Endometrial microvascular endothelial cells (primary cell): ENCODE measurements around the gene KRT33A. TPM values are rescaled to one million over a fixed set of nuclear protein-coding genes. Genes with fewer than 3 reads are reported as not detected.

Experiments
- in situ Hi-C: cut with HindIII; loops from 2 replicates; pipeline ENCODE4 v1.10.0; 2017; ENCODE audit warnings: low sequenced_read_pairs, low pct_unique_long_range_greater_than_20kb; ENCODE audit errors: inconsistent ontology term
- total RNA-seq: library from RNA; depleted of rRNA; stranded (reverse); fragments of >200 nt; gene quantifications from one replicate; pipeline ENCODE4 v1.2.3, GENCODE V29; 2015; ENCODE audit errors: inconsistent ontology term

Gene KRT33A
- total RNA-seq, 1 donor from 2014 or later, result not detected

DNA sequence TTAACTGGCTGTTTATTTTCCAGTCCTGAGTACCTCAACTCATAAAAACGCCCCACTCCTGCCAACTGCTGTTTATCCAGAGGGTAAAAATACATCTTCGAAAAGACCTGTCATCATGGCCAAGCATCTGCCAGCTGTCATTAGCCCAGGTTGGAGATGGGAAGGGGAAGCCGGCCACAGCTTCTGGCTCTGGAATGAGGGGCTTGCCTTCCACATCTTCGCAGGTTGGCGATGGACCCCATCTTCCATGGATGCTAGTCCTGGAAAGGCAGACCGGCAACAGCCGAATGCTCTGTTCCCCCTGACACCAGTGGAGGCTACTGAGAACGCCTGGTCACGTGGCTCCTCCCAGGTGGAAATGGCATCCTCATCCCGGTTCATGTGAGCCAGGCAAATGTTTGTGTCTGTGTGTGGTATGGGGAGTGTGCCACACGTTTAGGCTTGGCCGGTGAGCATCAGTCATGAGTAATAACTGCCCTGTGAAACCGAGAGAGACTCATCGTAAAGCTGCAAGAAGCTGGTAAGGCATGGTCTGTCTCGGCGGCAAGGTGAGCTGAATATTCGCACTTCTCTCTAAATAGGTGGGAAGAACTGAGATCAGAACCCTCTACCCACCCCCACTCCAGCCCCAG is 34.7 kb downstream of the KRT33A start:
- in situ Hi-C loops, result no loop called here

DNA sequence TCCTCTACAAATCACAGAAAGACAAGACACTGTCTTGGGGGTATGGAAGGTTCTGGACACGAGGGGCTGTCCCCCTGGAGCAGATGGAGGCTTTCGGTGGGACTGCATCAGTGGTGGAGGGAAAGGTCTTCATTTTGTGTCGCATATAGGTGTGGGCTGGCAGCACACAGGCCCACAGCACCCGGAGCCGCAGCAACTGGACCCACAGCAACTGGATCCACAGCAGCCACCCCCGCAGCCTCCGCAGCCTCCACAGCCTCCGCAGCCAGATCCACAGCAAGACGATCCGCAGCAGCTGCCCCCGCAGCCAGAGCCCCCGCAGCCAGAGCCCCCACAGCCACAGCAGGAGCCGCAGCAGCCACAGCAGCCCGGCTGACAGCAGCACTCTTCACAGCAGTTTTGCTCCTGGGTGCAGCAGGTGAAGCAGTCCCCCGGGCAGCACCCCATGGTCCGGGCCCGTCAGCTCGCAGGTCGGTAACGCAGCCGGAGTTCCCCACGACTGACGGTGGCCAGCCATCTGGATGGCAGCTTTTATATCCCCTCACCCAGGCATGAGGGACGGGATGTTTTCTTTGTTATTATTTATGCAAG is 35.3 kb downstream of the KRT33A start, which contains the start of gene KRTAP17-1:
Gene KRTAP17-1, minus strand, starts transcription at position 507 of the 591 bp plus-strand sequence. Its CDS starts 60 bp downstream, at position 447.
- in situ Hi-C loops, result no loop called here

- in situ Hi-C loops, result no loop called here
Measured at GRCh38 chr17:41311111-41311510, 39.5 kb downstream of the KRT33A start.

DNA sequence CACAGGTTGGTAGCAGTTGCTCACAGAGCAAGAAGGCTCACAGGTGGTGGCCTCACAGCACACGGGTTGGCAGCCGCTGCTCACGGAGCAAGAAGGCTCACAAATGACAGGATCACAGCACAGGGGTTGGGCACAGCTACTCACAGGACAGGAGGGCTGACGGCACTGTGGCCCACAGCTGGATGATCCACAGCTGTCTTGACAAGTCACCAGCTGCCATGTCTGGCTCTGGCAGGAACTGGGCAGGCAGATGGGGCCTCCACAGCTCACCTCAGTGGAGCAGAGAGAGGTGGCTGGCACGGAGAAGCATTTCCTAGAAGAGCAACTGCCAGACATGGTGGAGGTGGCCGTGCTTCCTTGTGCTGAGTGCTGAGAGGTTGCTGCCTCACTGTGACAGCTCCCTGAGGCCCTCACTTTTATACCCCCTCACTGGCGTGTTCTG is 41.7 kb downstream of the KRT33A start, which contains the start of gene KRTAP16-1:
Gene KRTAP16-1, minus strand, starts transcription at position 392 of the 442 bp plus-strand sequence. Its CDS starts 56 bp downstream, at position 336.
- in situ Hi-C loops, result no loop called here

- in situ Hi-C loops, result no loop called here
Measured at GRCh38 chr17:41308251-41308917, 42.2 kb downstream of the KRT33A start.

- in situ Hi-C loops, result no loop called here
Measured at GRCh38 chr17:41307647-41308046, 43.0 kb downstream of the KRT33A start.

DNA sequence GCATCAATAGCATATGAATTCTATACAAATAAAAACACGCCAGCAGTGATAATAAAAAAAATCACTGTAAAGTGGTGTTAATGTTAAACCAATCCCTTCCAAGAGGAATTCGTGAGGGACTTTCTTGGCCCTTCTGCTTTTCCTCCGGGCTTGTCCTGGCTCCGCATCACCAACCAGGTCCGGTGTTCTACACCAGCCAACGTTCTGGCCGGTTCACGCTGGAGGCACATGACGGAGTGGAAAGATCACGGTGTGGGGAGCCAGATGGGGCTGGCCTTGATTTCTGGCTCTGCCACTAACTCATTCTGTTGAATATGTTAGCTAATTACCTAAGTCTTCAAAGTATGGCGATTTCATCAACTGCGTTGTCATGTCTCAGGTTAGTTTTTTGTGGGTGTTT is 46.5 kb downstream of the KRT33A start:
- in situ Hi-C loops, result no loop called here

- in situ Hi-C loops, result no loop called here
Measured at GRCh38 chr17:41302981-41303380, 47.6 kb downstream of the KRT33A start.

DNA sequence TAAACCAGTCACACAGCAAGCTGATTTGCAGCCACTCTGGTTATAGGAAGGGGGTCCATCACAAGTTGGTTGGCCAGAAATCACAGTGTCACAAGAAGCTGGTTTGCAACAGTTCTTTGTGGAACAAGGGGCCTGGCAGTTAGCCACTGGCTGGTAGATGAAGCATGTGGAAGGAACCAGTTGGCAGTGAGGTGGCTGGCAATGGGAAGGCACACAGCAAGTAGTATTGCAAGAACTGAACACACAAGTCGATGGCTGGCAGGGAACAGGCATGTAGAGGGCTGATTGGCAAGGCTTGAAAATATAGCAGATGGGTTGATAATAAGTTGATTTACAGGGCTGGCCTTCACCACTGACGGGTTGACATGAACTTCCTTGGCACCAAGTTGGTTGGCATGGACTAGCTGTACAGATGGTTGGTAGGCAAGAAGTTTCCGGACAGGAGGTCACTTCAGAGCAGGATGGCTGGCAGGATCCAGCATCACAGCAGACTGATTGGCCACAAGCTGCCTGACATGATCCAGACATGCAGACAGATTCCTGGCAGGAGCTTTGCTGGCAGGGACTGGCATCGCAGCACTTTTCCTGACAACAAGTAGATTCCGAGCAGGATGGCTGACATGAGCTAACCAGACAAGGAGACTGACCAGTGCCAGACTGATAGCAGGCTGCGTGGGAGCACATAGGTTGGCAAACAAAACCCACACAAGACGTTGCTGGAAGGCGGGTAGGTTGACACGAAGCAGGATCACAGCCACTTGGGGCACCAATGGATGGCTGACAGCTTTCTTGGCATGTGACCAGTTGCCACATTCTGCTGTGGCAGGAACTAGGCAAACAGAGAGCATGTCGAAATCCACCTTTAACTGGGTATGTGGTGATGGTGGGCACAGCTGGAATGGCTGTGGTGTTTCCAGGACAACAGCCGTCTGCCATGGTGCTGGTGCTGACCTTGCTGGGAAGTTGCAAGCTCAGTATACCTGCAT is 48.4 kb downstream of the KRT33A start, which contains the start of gene KRTAP29-1:
Gene KRTAP29-1, minus strand, starts transcription at position 936 of the 986 bp plus-strand sequence. Its CDS starts 0 bp downstream, at position 936.
- in situ Hi-C loops, result no loop called here

- in situ Hi-C loops, result no loop called here
Measured at GRCh38 chr17:41301204-41301790, 49.3 kb downstream of the KRT33A start.

DNA sequence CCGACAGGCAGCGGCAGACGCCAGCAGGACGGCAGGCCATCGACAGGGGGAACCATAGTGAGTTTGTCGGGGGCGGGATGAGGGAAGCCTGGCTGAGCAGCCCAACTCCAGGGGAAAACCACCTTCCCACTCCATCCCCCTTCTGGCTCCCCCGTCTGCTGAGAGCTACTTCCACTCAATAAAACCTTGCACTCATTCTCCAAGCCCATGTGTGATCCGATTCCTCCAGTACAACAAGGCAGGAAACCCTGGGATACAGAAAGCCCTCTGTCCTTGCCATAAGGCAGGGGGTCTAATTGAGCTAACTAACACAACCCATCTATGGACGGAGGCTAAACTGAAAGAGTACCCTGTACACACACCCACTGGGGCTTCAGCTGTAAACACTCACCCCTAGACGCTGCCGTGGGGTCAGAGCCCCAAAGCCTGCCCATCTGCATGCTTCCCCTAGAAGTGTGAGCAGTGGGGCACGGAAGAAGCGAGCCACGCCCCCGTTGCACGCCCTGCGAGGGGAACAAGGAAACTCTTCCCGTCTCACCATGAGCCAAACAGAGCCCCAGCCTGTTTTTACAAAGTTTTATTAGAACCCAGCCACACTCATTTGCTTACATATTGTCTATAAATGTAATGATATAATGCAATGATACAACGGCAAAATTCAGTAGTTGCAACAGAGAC is 52.0 kb downstream of the KRT33A start:
- in situ Hi-C loops, result no loop called here

DNA sequence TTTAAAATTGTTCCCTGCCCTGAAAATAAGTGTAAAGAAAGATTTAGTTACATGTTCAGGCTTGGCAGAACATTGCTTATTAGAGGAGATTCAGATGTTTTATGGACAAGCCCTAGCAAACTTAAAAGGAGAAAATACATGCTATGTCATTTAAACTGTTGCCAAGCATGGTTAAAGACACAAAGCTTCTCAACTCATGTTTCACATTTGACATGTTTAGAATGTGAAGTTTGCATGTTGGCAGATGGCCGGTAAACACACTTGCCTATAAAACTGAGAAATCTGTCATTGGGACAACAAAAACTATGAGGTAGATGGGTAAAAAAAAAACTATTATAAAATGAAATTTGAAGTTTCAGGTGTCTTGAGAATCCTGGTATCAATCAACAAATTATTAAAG is 53.8 kb downstream of the KRT33A start:
- in situ Hi-C loops, result no loop called here

Other genes with a start within 250 kb of the KRT33A start
- gene KRTAP4-16, start 248.6 kb downstream of the KRT33A start, total RNA-seq, result not detected
- not detected for gene KRTAP4-9, start 245.4 kb downstream of the KRT33A start, total RNA-seq
- gene KRTAP4-11, start 232.5 kb downstream of the KRT33A start, total RNA-seq, result not detected
- not detected for gene KRTAP4-12, start 226.6 kb downstream of the KRT33A start, total RNA-seq
- gene KRTAP4-6, start 210.3 kb downstream of the KRT33A start, total RNA-seq, result not detected
- not detected for gene KRTAP4-5, start 201.0 kb downstream of the KRT33A start, total RNA-seq
- not detected for gene KRTAP4-4, start 190.1 kb downstream of the KRT33A start, total RNA-seq
- gene KRTAP4-3, start 182.6 kb downstream of the KRT33A start, total RNA-seq, result not detected
- gene KRTAP4-2, start 172.6 kb downstream of the KRT33A start, total RNA-seq, result not detected
- not detected for gene KRTAP4-1, start 165.9 kb downstream of the KRT33A start, total RNA-seq
- not detected for gene KRTAP9-1, start 160.9 kb downstream of the KRT33A start, total RNA-seq
- not detected for gene KRTAP9-2, start 124.2 kb downstream of the KRT33A start, total RNA-seq
- not detected for gene KRTAP9-3, start 118.4 kb downstream of the KRT33A start, total RNA-seq
- gene KRTAP9-8, start 112.8 kb downstream of the KRT33A start, total RNA-seq, result not detected
- not detected for gene KRTAP9-4, start 101.1 kb downstream of the KRT33A start, total RNA-seq
- gene KRTAP9-9, start 95.4 kb downstream of the KRT33A start, total RNA-seq, result not detected
- gene KRTAP9-6, start 85.5 kb downstream of the KRT33A start, total RNA-seq, result not detected
- gene KRTAP9-7, start 75.1 kb downstream of the KRT33A start, total RNA-seq, result not detected
- not detected for gene KRTAP29-1, start 48.0 kb downstream of the KRT33A start, total RNA-seq
- gene KRTAP16-1, start 41.5 kb downstream of the KRT33A start, total RNA-seq, result not detected
- gene KRTAP17-1, start 35.1 kb downstream of the KRT33A start, total RNA-seq, result not detected
- not detected for gene KRT33B, start 19.0 kb upstream of the KRT33A start, total RNA-seq
- not detected for gene KRT34, start 31.5 kb upstream of the KRT33A start, total RNA-seq
- not detected for gene KRT31, start 46.8 kb upstream of the KRT33A start, total RNA-seq
- gene KRT37, start 73.8 kb upstream of the KRT33A start, total RNA-seq, result not detected
- gene KRT38, start 90.2 kb upstream of the KRT33A start, total RNA-seq, result not detected
- not detected for gene KRT32, start 116.6 kb upstream of the KRT33A start, total RNA-seq
- not detected for gene KRT35, start 130.3 kb upstream of the KRT33A start, total RNA-seq
- not detected for gene KRT36, start 139.1 kb upstream of the KRT33A start, total RNA-seq
- gene KRT13, start 154.8 kb upstream of the KRT33A start, total RNA-seq, result not detected
- gene KRT15, start 168.1 kb upstream of the KRT33A start, total RNA-seq, result 14.1 TPM
- gene KRT19, start 177.5 kb upstream of the KRT33A start, total RNA-seq, result 101 TPM
- not detected for gene KRT9, start 221.2 kb upstream of the KRT33A start, total RNA-seq
- gene KRT14, start 236.1 kb upstream of the KRT33A start, total RNA-seq, result not detected